HG03159 (cell line): ENCODE data around the gene EPB41L2.
"Not testable (repeated sequence)": the region's sequence is repeated elsewhere in the genome, so short reads cannot be mapped to it uniquely, and the experiment has no call there.

Experiments used
- ATAC-seq: cut with Tn5 transposase; IDR thresholded peaks from one replicate; pipeline ENCODE4 v1.9.1; 2021; ENCODE audit warnings: mild to moderate bottlenecking, moderate library complexity; ENCODE audit not compliant: unreplicated experiment

Gene EPB41L2

DNA sequence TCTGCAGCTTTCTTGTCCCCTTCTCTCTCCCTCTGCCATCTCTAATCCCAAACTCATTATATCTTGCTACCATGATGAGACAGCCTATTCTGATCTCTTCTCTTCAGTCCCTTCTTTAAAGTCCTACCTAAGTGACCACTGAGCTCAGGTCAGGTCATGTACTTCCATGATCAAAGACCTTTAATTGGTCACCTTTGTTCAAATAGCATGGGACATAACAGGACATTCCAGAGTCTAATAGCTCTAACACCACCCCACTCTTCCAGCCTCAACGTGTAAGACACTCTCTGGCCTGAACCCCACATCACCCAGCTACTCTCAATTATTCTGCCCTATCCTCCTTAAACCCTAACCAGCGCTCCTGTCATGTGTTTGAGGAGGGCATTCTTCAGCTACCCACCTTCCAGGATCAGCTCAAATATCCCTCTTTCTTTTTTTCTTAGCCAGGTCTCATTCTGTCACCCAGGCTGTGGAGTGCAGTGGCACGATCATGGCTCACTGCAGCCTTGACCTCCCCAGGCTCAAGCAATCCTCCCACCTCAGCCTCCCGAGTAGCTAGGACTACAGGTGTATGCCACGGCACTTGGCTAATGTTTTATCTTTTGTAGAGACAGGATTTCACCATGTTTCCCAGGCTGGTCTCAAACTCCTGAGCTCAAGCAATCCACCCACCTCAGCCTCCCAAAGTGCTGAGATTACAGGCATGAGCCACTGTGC, 237.9 kb downstream of the EPB41L2 start:
- no peak for ATAC-seq

DNA sequence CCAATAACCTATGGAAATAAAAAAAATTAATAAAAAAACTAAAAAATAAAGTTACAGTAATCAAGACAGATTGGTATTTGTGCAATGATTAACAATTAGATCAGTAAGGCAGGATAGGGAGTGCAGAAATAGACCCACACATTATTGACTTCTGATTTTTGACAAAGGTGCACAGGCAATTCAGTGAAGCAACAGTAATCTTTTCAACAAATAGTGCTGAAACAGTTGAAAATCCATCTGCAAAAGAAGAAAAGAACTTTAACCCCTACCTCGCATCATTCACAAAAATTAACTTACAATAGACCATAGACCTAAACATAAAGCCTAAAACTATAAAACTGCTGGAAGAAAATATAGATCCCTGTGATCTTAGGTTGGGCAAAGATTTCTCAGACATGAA, 240.3 kb downstream of the EPB41L2 start:
- ATAC-seq: no peak

DNA sequence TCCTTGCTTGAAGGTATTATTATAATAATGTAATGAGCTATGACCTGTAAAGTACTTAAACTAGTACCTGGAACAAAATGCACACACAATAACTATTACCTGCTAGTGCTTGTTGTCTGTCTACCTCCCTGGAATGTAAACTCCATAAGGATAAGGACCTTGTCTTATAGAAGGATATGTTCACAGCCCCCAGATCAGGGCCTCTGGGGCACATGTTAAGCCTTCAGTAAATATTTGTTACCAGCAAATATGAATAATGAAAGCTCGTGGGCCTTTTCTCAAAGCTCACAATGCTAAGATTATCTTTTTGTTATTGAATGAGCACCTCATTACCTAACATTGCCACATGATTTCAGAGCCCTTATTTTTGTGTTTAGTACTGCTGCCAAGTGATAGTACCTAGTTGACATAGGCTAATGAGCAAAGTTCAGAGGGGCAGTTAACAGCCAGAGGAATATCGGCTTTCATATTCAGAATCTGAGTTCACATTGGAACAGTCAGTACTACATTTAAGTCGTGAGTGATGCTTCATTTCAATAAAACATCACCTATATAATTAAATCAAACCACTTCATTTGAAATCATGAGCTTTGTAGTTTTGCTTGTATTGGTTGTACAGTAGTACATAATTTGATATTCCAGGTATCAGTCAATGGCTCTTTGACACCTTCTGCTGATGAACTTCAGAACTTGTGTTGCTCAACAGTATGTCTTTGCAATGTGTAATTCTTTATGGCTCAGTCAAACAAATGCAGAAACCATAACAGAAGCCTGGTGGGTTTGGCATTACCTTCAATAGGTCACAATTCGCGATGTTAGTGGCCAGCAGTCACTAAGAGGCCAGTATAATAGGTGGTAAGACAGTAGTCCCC, 247.6 kb downstream of the EPB41L2 start:
- no peak for ATAC-seq

DNA sequence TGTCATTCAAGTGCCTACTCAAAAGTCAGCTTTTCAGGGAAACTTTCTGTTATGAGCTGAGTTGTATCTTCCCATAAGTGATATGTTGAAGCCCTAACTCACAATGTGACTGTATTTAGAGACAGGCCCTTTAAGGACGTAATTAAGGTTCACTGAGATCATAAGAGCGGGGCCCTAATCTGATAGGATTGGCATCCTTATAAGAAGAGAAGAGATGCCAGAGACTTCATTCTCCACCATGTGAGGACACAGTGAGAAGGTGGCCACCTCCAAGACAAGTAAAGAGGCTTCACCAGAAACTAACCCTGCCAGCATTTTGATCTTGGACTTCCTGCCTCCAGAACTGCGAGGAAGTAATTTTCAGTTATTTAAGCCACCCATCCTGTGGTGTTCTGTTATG, 248.5 kb downstream of the EPB41L2 start:
- ATAC-seq: no peak

DNA sequence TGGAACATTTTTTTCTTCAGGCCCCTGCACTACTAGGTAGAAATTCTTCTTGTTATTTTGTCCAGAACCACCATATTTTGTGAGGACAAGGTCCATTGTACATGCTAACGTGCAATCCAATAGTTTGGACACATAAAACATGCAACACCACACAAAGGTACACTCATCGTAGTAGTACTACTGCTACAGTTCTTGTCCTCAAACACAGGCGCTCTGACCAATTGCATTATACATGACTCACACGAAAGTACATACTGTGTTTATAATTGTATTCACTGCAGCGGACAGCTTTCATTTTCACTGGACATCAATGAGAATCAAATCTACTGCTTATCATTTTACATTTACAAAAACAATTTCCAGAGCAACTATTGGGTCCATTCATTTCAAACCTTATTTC, 251.1 kb downstream of the EPB41L2 start:
- no peak for ATAC-seq

DNA sequence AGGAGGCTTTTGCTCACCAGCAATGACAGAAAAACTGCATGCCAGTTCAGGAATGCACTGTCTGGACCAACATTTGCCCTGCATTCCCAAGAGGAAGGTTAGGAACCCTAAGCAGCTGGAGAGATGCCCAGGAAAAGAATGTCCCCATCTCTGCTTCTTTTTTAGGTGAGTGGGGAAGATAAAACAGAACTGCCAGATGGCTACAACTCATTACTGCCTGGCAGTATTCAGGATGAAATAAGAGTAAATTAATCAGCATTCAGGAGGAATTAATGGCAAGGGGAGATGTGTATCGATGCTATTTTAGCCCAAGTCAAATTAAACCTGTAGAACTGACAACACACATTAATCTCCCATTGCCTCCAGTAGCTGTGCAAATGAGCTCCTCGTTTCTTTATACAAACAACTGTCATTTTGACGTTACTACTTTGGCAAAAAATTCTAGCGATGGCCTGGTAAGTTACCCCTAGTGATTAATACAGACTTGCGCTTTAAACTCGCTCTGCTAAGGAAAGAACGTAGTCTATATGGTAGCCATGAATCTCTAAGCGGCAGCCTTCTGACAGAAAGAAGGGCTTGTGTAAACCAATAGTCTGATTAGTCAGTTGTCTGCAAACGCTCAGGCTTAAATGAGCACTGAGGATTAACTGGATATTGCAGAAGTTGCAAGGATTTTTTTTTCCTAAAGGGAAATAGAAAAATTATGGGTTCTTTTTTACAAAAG, 252.6 kb downstream of the EPB41L2 start:
- no peak for ATAC-seq

DNA sequence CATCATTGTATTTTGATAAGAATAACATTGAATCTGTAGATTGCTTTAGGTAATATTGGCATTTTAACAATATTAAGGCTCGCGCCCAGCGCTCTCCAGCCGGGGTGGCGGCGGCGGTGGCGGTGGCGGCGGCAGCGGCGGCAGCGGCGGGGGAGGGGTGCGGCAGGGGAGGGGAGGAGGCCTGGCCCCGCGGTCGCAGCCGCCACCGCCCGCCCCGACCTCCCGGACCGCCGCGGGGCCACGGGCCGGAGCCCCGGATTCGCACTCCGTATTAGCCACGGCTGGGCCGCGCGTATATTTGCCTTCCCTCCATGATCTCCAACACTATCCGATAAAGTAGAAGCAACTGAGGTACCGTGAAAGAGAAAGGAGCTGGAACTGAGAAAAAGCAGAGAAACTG, 261.7 kb downstream of the EPB41L2 start:
- ATAC-seq: not testable (repeated sequence)

DNA sequence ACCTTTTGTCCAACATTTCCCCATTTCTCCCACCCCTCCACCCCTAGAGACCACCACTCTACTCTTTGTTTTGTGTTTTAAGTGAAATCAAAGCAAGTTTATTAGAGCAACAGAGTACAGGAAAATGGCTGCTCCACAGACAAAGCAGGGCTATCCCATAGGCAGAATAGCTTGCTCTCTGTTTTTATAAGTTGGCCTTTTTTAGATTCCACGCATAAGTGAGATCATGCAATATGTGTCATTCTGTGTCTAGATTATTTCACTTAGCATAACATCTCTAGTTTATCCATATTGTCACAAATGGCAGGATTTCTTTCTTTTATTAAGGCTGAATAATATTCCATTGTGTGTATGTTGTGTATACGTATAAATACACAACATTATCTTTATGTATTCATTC, 266.0 kb downstream of the EPB41L2 start:
- no peak for ATAC-seq

DNA sequence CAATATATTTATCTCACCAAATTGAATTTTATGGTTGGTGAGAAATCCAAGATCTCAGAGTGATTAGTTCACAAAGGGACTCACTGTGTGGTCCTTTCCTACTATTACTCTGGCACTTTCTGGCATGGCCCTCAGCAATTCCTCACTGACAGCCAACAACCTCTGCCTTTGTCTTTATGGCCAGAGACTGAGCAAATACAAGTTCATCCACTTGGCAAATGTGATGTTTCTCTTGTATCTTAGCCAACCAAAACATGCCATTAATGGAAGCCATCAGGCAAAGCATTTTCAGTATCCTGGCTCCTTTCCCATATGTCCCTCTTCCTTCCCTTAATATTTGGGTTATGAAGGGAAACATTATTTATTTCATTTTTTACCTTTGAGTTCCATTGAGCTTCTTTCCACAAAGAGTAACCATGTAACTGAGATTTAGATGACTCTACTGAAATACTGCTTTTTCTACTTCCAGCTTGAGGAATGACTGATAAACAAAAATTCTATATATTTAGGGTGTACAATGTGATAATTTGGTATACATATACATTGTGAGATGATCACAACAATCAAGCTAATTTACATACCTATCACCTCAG, 266.6 kb downstream of the EPB41L2 start:
- no peak for ATAC-seq

DNA sequence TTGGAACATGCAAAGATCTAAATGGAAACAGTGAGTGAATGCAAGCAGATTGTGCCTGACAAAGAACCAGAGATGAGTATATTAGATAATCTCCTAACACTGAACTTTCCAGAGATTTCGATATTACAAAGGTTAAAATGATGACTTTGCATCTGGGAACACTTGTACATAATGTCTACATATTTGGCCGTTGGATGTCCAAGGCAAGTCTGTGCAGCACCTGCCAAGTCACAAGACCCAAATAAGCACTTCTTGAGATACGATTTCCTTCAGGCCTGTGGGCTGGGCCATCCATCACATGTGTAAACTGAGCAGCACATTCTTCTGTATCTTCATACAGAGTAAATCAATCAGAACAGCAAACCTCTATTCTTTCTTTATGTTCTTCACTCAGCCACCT, 268.3 kb downstream of the EPB41L2 start:
- ATAC-seq: no peak

DNA sequence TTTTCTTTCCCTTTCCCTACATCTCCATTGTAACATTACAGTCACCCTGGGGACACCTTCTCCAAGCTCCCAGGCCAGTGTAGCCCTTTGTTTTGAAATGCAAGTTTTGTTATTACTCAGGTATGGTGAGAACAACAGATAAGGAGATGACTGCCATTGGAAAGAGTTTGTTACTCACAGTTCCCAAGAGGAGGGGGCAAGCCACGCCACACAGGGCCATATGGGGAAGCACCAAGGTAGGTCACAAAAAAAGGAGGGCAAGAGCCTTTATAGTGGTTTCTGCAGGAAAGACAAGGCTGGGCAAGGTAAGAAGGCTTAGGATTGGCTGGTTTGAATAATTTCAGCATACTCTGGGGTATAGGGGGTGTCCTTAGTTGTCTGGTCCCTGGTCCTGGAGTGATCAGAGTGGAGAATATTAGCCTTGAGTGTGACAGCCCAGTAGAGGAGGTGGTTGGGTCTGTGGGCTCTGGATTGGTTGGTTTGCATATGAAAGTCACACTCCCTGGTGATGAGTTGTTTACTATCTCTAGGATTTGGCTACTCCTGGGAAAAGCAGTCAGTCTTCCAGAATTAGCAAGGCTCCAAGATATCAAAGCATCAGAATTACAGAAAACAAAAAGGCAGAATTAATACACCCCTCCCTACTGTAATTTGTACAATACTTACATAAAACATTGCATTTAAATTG, 268.9 kb downstream of the EPB41L2 start:
- ATAC-seq: no peak
